H1 (cell line): ENCODE measurements around the gene ARHGEF25. TPM values are rescaled to one million over a fixed set of nuclear protein-coding genes. Genes with fewer than 3 reads are reported as not detected.

ENCODE experiments used
- BCL11A ChIP-seq, 2 experiments: IDR thresholded peaks; one replicate each; pipeline ENCODE4 v1.6.1; 2011; ENCODE audit warnings: low read depth in 2 of 2, low read length in 2 of 2, mild to moderate bottlenecking in 2 of 2
- GTF2F1 ChIP-seq: IDR thresholded peaks from 2 replicates; pipeline ENCODE4 v1.6.1; 2012; ENCODE audit warnings: low read depth, low read length, improper control_type of control experiment, borderline replicate concordance
- JUN ChIP-seq: IDR thresholded peaks from 2 replicates; pipeline ENCODE4 v1.6.1; 2011; ENCODE audit warnings: low read depth, mild to moderate bottlenecking, improper control_type of control experiment, low read length
- KDM5A ChIP-seq: fragments of 200-600 bp; IDR thresholded peaks from 2 replicates; pipeline ENCODE4 v1.7.1; 2012; ENCODE audit warnings: mild to moderate bottlenecking, low read length, inconsistent platforms, mixed read lengths
- PHF8 ChIP-seq: fragments of 200-600 bp; sonication (generic); conservative IDR thresholded peaks from 2 replicates; pipeline ENCODE4 v1.7.1; 2012; ENCODE audit warnings: low read depth, mild to moderate bottlenecking, inconsistent platforms, low read length, moderate library complexity
- POLR2A ChIP-seq, 2 experiments: IDR thresholded peaks; 1 replicate in 1 of 2; 2 replicates in 1 of 2; pipeline ENCODE4 v1.6.1; 2011; ENCODE audit warnings: low read depth in 2 of 2, low read length in 2 of 2, mild to moderate bottlenecking in 2 of 2; ENCODE audit errors: control extremely low read depth in 1 of 2
- RBBP5 ChIP-seq: IDR thresholded peaks from 2 replicates; pipeline ENCODE4 v1.7.1; 2012; ENCODE audit warnings: low read depth, mild to moderate bottlenecking, inconsistent platforms, low read length, moderate library complexity, borderline replicate concordance
- SIRT6 ChIP-seq: IDR thresholded peaks from one replicate; pipeline ENCODE4 v1.7.1; 2012; ENCODE audit warnings: low read length, inconsistent platforms
- SRF ChIP-seq: IDR thresholded peaks from 2 replicates; pipeline ENCODE4 v1.6.1; 2011; ENCODE audit warnings: mild to moderate bottlenecking, low read depth, low read length, moderate library complexity
- polyA plus RNA-seq, 7 experiments: library from polyadenylated mRNA; depleted of rRNA in 3 of 7; stranded (reverse) in 5 of 7; unstranded in 2 of 7; fragments of >200 nt in 5 of 7; fragments of 200-250 nt in 2 of 7; gene quantifications; 1 replicate in 5 of 7; 2 replicates in 1 of 7; 4 replicates in 1 of 7; pipeline versions ENCODE4 v1.2.1 to v1.2.3, GENCODE V29; 2011 to 2013; ENCODE audit warnings: missing spikeins in 2 of 7, mixed read lengths in 2 of 7
- total RNA-seq: library from RNA; stranded (reverse); fragmentation: NEBNext Ultra II Directional; extraction: Animal tissue kit (Norgen Biotek cat#: 25700); gene quantifications from 2 replicates; pipeline ENCODE4 v1.2.1, GENCODE V29; 2021
- TF ChIP-seq, protein P1 (sequence below): IDR thresholded peaks from 2 replicates; pipeline ENCODE4 v1.6.1; 2012; ENCODE audit warnings: low read length, inconsistent platforms

The ARHGEF25 gene
- total and polyA plus RNA-seq, 2 of the 8 experiments (the other 6 are each of a cell fraction or from before 2014, with no cell fraction given) = 5.9 to 8.8 TPM

GRCh38 chr12:57600395-57600794 lies 10.8 kb upstream of the ARHGEF25 start (continued):
- TF ChIP-seq, protein P1, sequence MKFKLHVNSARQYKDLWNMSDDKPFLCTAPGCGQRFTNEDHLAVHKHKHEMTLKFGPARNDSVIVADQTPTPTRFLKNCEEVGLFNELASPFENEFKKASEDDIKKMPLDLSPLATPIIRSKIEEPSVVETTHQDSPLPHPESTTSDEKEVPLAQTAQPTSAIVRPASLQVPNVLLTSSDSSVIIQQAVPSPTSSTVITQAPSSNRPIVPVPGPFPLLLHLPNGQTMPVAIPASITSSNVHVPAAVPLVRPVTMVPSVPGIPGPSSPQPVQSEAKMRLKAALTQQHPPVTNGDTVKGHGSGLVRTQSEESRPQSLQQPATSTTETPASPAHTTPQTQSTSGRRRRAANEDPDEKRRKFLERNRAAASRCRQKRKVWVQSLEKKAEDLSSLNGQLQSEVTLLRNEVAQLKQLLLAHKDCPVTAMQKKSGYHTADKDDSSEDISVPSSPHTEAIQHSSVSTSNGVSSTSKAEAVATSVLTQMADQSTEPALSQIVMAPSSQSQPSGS = no peak
- TF ChIP-seq BCL11A (IDR thresholded peaks at IDR 0.05; ENCODE audit: low read depth in 2 of 2, low read length in 2 of 2) (no peak), PHF8 (no peak), JUN (no peak), RBBP5 (no peak), SIRT6 (no peak), POLR2A (IDR thresholded peaks at IDR 0.05; ENCODE audit: control extremely low read depth in 1 of 2, low read depth in 2 of 2, low read length in 2 of 2) (no peak), GTF2F1 (no peak), KDM5A (no peak), SRF (no peak)
